HG03521 (cell line): ENCODE data around the gene USP34.

Source experiments
- ATAC-seq: cut with Tn5 transposase; IDR thresholded peaks from one replicate; pipeline ENCODE4 v1.9.1; 2021; ENCODE audit warnings: mild to moderate bottlenecking, moderate library complexity; ENCODE audit not compliant: unreplicated experiment

The USP34 gene

DNA sequence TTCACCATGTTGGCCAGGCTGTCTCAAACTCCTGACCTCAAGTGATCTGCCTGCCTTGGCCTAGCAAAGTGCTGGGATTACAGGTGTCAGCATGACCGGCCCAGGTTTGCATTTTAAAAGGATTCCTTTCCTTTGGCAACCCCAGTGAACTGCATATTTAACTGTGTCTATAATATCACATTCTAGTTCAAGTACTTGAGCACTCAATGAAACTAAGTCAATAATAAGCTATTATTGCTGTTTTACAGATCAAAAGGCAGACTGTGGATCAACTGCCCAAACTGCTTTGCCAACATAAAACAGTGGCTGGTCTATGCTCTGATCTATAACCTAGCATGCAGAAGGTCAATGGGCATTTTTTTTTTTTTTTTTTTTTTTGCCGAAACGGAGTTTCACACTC, 144.5 kb downstream of the USP34 start:
- no peak for ATAC-seq

- ATAC-seq, result no peak
Observed at GRCh38 chr2:61320181-61320580, 150.7 kb downstream of the USP34 start.

GRCh38 chr2:61318553-61318952, 152.3 kb downstream of the USP34 start:
- no peak for ATAC-seq

GRCh38 chr2:61295981-61296380, 174.9 kb downstream of the USP34 start:
- no peak for ATAC-seq

GRCh38 chr2:61291851-61292575, 178.9 kb downstream of the USP34 start:
- ATAC-seq, result no peak

DNA sequence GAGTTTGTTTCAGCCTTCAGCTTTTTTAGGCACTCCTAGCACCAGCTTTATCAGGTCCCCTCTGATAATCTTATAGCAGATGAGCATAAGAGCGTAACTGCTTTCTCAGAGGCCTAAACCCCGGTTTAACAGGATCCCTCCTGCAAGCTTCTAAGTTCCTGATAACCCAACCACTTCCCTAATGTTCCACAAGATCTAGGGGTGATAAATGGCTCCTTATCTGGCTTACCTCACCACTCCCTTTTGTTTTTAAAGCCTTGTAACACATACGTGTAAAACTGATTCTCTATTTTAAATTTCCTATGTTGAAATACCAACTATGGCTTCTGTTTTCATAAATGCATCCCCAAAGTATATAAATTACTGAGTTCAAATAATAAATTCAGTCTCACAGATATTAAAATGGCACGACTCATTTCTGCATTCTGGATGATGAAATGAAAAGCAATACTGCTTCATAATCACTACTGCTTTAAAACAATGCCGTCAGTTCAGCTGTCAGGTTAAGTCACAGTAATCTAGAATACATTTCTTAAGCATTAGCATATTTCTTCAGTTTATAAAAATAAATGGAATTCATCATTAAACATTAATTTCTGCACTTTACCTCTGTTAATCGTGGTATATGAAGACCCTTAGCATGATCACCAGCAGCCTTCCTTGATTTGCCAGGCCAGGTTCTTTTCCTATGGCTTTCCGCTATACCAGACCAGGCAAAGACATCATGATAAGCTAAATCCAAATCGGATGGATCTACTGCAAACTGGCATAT, 182.6 kb downstream of the USP34 start:
- ATAC-seq, result no peak

DNA sequence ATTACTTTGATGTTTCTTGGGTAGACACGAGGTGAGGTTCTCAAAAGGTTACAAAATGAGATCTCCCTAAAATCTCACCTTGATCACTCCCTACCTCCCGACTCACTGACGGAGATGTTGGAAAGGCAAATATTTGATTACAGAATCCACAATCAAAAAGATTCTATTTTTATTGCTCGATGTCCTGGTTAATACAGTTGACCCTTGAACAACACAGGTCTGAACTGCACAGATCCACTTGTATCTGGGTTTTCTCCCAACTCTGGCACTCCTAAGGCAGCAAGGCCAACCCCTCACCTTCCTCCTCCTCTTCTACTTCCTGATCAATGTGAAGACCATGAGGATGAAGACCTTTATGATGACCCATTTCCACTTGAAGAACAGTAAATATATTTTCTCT, 183.6 kb downstream of the USP34 start:
- ATAC-seq, result no peak

- no peak for ATAC-seq
Observed at GRCh38 chr2:61283443-61284160, 187.3 kb downstream of the USP34 start.

- no peak for ATAC-seq
Observed at GRCh38 chr2:61282104-61282590, 188.7 kb downstream of the USP34 start.

DNA sequence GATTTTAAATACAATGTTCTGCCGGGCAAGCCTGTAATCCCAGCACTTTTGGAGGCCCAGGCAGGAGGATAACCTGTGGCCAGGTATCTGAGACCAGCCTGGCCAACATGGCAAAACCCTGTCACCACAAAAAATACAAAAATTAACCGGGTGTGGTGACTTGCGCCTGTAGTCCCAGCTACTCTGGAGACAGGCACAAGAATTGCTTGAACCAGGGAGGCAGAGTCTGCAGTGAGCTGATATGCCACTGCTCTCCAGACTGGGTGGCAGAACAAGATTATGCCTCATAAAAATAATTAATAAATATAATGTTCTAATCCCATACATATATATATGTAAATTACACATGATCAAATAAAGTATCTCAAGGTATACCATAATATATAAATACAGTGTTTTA, 189.6 kb downstream of the USP34 start:
- no peak for ATAC-seq

GRCh38 chr2:61277756-61278155, 193.1 kb downstream of the USP34 start:
- ATAC-seq, result no peak

- ATAC-seq, result no peak
Observed at GRCh38 chr2:61275575-61276184, 195.2 kb downstream of the USP34 start.

GRCh38 chr2:61272421-61273070, 198.3 kb downstream of the USP34 start:
- no peak for ATAC-seq

- no peak for ATAC-seq
Observed at GRCh38 chr2:61268249-61268648, 202.6 kb downstream of the USP34 start.

DNA sequence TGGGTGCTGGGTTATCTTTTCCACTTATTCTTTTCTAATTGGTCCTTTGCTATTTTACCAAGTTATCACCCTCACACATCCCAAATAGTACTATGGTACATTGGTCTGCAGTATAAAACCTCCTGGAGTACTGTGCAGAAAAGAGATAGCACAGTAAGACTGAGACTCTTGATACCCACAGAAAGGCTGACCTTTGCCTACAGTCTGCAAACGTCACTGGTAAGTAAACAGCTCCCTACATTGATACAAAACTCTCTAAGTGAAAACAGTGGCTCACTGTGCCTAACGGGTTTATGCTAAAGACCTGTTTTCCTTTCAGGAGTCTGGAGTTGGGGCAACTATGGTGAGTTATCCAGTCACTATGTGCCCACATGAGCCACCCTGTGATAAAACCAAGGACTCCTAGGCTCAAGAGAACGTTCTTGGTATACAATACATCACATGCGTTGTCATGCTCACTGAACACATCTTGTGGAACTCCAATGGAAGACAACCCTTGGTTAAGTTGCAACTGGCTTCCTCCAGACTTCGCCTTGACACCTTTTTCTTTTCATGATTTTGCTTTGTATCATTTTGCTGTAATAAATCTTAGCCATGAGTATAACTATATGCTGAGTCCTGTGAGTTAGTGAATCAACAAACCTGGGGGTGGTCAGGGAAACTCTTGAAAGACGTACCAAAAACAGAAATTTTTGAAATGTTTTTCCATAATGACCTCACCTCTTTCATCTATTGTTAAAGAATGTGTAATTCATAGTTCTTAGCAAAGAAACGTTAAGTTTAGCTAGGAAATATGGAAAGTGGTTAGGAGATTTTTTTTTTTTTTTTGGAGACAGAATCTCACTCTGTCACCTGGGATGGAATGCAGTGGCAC, 204.0 kb downstream of the USP34 start:
- no peak for ATAC-seq

- ATAC-seq, result no peak
Observed at GRCh38 chr2:61263830-61264229, 207.1 kb downstream of the USP34 start.

- ATAC-seq, result no peak
Observed at GRCh38 chr2:61262699-61263098, 208.2 kb downstream of the USP34 start.

DNA sequence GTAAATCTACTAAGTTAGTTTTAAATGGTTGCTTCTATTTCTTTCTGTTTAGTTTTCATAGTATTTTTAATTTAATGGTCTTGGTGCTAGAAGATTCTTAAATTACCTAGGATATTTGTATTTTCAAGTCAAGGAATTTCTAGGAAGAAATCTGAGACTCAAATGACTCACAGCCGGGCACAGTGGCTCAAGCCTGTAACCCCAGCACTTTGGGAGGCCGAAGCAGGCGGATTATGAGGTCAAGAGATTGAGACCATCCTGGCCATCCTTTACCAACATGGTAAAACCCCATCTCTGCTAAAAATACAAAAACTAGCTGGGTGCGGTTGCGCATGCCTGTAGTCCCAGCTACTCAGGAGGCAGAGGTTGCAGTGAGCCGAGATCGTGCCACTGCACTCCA, 213.4 kb downstream of the USP34 start:
- ATAC-seq, result no peak

- ATAC-seq, result no peak
Observed at GRCh38 chr2:61255580-61256437, 215.1 kb downstream of the USP34 start.
